GM12878 (cell line): ENCODE results near the gene FAM131B. TPM values are rescaled to one million over a fixed set of nuclear protein-coding genes. Genes with fewer than 3 reads are reported as not detected.

ENCODE experiments used
- ESRRA ChIP-seq: IDR thresholded peaks from 2 replicates; pipeline ENCODE4 v1.6.1; 2012; ENCODE audit warnings: mild to moderate bottlenecking, low read length, improper control_type of control experiment
- ETV6 ChIP-seq, 2 experiments: fragments of 450-650 bp in 1 of 2; IDR thresholded peaks in 1 of 2; conservative IDR thresholded peaks in 1 of 2; 2 replicates each; pipeline ENCODE4 v1.6.1; 2014; ENCODE audit warnings: antibody characterized with exemption in 1 of 2, borderline replicate concordance in 1 of 2, low read depth in 1 of 2, mild to moderate bottlenecking in 1 of 2, moderate library complexity in 1 of 2
- HDGF ChIP-seq: fragments of 450-650 bp; IDR thresholded peaks from 2 replicates; pipeline ENCODE4 v1.6.1; 2016; ENCODE audit warnings: antibody characterized with exemption
- KLF5 ChIP-seq: fragments of 450-650 bp; IDR thresholded peaks from 2 replicates; pipeline ENCODE4 v1.6.1; 2014; ENCODE audit warnings: mild to moderate bottlenecking; ENCODE audit not compliant: partially characterized antibody
- NR2C1 ChIP-seq: fragments of 450-650 bp; IDR thresholded peaks from 2 replicates; pipeline ENCODE4 v1.6.1; 2017; ENCODE audit warnings: antibody characterized with exemption, mild to moderate bottlenecking, moderate library complexity
- RAD51 ChIP-seq: fragments of 450-650 bp; IDR thresholded peaks from 2 replicates; pipeline ENCODE4 v1.6.1; 2016; ENCODE audit warnings: moderate library complexity, mild to moderate bottlenecking, inconsistent platforms
- SMARCA5 ChIP-seq: fragments of 450-650 bp; IDR thresholded peaks from 2 replicates; pipeline ENCODE4 v1.6.1; 2017; ENCODE audit warnings: mild to moderate bottlenecking
- ZNF207 ChIP-seq: fragments of 450-650 bp; IDR thresholded peaks from 2 replicates; pipeline ENCODE4 v1.6.1; 2014; ENCODE audit warnings: antibody characterized with exemption, mild to moderate bottlenecking, borderline replicate concordance
- polyA plus RNA-seq, 11 experiments: library from polyadenylated mRNA; depleted of rRNA in 4 of 11; unstranded in 6 of 11; stranded (reverse) in 5 of 11; fragments of >200 nt; fragmentation: Nextera tagmentation in 4 of 11; fragmentation: Illumina TruSeq in 1 of 11; extraction: Ambion mirVana in 4 of 11; extraction: Trizol in 1 of 11; gene quantifications; 1 replicate in 1 of 11; 2 replicates in 10 of 11; pipeline versions ENCODE4 v1.2.1 to v1.2.3, GENCODE V29; 2011 to 2016; ENCODE audit warnings: inconsistent platforms in 2 of 11, missing spikeins in 2 of 11, low read depth in 1 of 11
- total RNA-seq, 4 experiments: library from RNA; depleted of rRNA in 3 of 4; stranded (reverse); fragments of >200 nt in 3 of 4; fragmentation: Illumina TruSeq in 1 of 4; extraction: Trizol in 1 of 4; gene quantifications; 2 replicates each; pipeline versions ENCODE4 v1.2.1 to v1.2.3, GENCODE V29; 2013 to 2021
- TF ChIP-seq, protein P1 (sequence below): fragments of 450-650 bp; IDR thresholded peaks from 2 replicates; pipeline ENCODE4 v1.6.1; 2016; ENCODE audit warnings: mild to moderate bottlenecking
- TF ChIP-seq, protein P2 (sequence below): fragments of 150-350 bp; IDR thresholded peaks from 2 replicates; pipeline ENCODE4 v1.6.1; 2016; ENCODE audit warnings: low read depth, low read length

Gene FAM131B
- total and polyA plus RNA-seq, 10 of the 15 experiments (the other 5 are each of a cell fraction or from before 2014, with no cell fraction given): 0.03 to 0.05 TPM; not detected in 8

DNA sequence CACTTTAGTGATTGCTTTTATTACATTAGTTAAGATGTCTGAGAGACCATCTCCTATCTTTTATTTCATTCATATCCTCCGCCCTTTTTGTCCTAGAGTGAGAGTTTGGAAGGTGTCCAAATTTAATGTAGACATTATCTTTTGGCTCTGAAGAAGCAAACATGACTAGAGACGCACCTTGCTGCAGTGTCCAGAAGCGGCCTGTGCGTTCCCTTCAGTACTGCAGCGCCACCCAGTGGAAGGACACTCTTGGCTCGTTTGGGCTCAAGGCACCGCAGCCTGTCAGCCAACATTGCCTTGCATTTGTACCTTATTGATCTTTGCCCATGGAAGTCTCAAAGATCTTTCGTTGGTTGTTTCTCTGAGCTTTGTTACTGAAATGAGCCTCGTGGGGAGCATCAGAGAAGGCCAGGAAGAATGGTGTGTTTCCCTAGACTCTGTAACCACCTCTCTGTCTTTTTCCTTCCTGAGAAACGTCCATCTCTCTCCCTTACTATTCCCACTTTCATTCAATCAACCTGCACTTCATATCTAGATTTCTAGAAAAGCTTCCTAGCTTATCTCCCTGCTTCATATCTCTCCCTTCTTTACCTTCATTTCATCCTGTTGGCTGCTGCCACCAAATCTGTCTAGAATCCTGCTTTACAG lies 57.0 kb downstream of the FAM131B start (continued):
- TF ChIP-seq ETV6 (conservative IDR thresholded peaks at IDR 0.05 in 1 of 2, IDR thresholded peaks at IDR 0.05 in 1 of 2; ENCODE audit: borderline replicate concordance in 1 of 2, low read depth in 1 of 2) (no peak), SMARCA5 (0 out of 2 replicates have a peak, but pooled peaks have one; percentile 30), KLF5 (no peak), ESRRA (no peak), RAD51 (no peak), NR2C1 (no peak), HDGF (no peak), ZNF207 (no peak)
- TF ChIP-seq, protein P1, sequence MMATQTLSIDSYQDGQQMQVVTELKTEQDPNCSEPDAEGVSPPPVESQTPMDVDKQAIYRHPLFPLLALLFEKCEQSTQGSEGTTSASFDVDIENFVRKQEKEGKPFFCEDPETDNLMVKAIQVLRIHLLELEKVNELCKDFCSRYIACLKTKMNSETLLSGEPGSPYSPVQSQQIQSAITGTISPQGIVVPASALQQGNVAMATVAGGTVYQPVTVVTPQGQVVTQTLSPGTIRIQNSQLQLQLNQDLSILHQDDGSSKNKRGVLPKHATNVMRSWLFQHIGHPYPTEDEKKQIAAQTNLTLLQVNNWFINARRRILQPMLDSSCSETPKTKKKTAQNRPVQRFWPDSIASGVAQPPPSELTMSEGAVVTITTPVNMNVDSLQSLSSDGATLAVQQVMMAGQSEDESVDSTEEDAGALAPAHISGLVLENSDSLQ: no peak
- TF ChIP-seq, protein P2, sequence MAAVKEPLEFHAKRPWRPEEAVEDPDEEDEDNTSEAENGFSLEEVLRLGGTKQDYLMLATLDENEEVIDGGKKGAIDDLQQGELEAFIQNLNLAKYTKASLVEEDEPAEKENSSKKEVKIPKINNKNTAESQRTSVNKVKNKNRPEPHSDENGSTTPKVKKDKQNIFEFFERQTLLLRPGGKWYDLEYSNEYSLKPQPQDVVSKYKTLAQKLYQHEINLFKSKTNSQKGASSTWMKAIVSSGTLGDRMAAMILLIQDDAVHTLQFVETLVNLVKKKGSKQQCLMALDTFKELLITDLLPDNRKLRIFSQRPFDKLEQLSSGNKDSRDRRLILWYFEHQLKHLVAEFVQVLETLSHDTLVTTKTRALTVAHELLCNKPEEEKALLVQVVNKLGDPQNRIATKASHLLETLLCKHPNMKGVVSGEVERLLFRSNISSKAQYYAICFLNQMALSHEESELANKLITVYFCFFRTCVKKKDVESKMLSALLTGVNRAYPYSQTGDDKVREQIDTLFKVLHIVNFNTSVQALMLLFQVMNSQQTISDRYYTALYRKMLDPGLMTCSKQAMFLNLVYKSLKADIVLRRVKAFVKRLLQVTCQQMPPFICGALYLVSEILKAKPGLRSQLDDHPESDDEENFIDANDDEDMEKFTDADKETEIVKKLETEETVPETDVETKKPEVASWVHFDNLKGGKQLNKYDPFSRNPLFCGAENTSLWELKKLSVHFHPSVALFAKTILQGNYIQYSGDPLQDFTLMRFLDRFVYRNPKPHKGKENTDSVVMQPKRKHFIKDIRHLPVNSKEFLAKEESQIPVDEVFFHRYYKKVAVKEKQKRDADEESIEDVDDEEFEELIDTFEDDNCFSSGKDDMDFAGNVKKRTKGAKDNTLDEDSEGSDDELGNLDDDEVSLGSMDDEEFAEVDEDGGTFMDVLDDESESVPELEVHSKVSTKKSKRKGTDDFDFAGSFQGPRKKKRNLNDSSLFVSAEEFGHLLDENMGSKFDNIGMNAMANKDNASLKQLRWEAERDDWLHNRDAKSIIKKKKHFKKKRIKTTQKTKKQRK: no peak
